ENCODE data around the gene SERPINH1. TPM values are rescaled to one million over a fixed set of nuclear protein-coding genes. Genes with fewer than 3 reads are reported as not detected.

SERPINH1 gene
- total and polyA plus RNA-seq, 2 donors (not counting 1 experiment from before 2014, with no cell fraction given) = 3.0 to 5.7 TPM

DNA sequence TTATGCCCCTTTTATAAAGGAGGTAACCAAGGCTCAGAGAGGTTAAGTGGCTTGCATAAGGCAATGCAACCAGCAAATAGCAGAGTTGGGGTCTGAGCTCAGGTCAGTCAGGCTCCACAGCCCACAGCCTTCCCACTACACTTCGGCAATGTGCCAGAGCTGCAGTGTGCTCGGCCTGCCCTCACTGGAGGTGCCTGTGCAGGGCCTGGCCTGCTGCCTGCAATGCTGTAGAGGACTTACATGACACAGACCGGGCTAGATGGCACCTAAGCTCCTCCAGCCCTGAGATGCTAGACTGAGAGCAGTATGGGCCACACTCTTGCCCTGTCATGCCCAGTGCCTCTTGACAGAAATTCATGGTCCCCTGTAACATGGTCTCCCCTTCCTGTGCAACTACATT, 49.8 kb downstream of the SERPINH1 start:
- Histone ChIP-seq H3K79me2 (ENCODE audit: control insufficient read depth, insufficient read depth, low read length) (no peaks in the 10 kb centered on the region), H3K9ac (ENCODE audit: low read length) (no peak overlapping the region), H3K36me3 (replicated peaks in 1 of 2; ENCODE audit: control extremely low read depth in 1 of 2, control insufficient read depth in 1 of 2, extremely low read depth in 1 of 2, insufficient read depth in 2 of 2, low read length in 1 of 2) (no peaks in the 10 kb centered on the region), H2AFZ (ENCODE audit: insufficient read depth, low read depth, low read length, poor library complexity, severe bottlenecking) (no peak overlapping the region), H3K9me3 (ENCODE audit: control extremely low read depth in 1 of 3, control insufficient read depth in 2 of 3, insufficient read depth in 1 of 3, low read length in 2 of 3) (no peaks in the 10 kb centered on the region), H3K27ac (ENCODE audit: low read length in 2 of 2) (no peak overlapping the region), H3K4me3 (ENCODE audit: control extremely low read depth in 1 of 5, extremely low read depth in 1 of 5, insufficient read depth in 1 of 5, low read depth in 2 of 5, low read length in 4 of 5) (no peak overlapping the region), H3K4me1 (ENCODE audit: control insufficient read depth in 2 of 2, insufficient read depth in 2 of 2, low read length in 2 of 2) (no peaks in the 10 kb centered on the region), H3K27me3 (replicated peaks in 1 of 4; ENCODE audit: control extremely low read depth in 1 of 4, control insufficient read depth in 3 of 4, insufficient read depth in 4 of 4, low read length in 3 of 4) (no peaks in the 10 kb centered on the region), H3K4me2 (replicated peaks; ENCODE audit: low read depth, low read length, poor library complexity, severe bottlenecking) (no peak overlapping the region), H4K20me1 (ENCODE audit: control insufficient read depth, insufficient read depth, low read length, poor library complexity, severe bottlenecking) (no peaks in the 10 kb centered on the region)
- intact Hi-C loops (cut with micrococcal nuclease) = no loop called here
- 83% methylated on average over 3 of the region's 3 CpGs for WGBS (ENCODE audit: insufficient coverage)
- Mint-ChIP-seq H3K9me3 (ENCODE audit: insufficient read depth) (no peaks in the 10 kb centered on the region), H3K27me3 (peaks cover 16% of the 10 kb centered on the region), H3K27ac (no peak overlapping the region), H3K4me3 (no peak overlapping the region), H3K4me1 (no peaks in the 10 kb centered on the region)
- DNase-seq (no peak), ATAC-seq (ENCODE audit: low read depth) (no peak)
- POLR2A ChIA-PET = no interaction called here
- no peak for TF ChIP-seq EZH2 (IDR thresholded peaks at IDR 0.05; ENCODE audit: borderline replicate concordance, insufficient read depth, low read depth, low read length, poor library complexity, severe bottlenecking)
- TF ChIP-seq, protein P1, sequence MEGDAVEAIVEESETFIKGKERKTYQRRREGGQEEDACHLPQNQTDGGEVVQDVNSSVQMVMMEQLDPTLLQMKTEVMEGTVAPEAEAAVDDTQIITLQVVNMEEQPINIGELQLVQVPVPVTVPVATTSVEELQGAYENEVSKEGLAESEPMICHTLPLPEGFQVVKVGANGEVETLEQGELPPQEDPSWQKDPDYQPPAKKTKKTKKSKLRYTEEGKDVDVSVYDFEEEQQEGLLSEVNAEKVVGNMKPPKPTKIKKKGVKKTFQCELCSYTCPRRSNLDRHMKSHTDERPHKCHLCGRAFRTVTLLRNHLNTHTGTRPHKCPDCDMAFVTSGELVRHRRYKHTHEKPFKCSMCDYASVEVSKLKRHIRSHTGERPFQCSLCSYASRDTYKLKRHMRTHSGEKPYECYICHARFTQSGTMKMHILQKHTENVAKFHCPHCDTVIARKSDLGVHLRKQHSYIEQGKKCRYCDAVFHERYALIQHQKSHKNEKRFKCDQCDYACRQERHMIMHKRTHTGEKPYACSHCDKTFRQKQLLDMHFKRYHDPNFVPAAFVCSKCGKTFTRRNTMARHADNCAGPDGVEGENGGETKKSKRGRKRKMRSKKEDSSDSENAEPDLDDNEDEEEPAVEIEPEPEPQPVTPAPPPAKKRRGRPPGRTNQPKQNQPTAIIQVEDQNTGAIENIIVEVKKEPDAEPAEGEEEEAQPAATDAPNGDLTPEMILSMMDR (IDR thresholded peaks at IDR 0.05) = no peak
- CTCF ChIA-PET = interaction anchor here (0.8 kb wide), 1 partner anchor 17 kb away, joined by 3 read pairs; no protein-coding TSS in a partner anchor

DNA sequence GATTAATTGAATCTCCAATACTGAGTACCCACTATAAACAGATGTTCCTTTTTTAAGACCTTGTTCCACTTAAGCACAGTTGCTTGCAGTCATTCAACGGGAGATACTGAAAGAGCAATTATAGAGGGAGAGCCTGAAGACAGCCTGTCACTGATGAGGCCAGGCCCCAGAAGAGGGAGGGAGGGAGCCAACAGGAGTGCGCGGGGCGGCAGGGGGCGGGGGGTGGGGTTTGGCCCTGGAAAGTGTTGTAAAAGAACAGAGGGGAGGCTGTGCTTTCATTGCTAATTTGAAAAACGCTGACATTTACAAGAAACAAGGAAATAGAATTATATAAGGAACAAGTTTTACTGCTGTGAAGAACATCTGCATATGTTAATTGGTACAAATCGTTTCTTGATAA, 53.7 kb downstream of the SERPINH1 start:
- H3K9ac ChIP-seq (ENCODE audit: low read length) = no peak overlapping the region
- POLR2A ChIA-PET = no interaction called here
- H2AFZ ChIP-seq (ENCODE audit: insufficient read depth, low read depth, low read length, poor library complexity, severe bottlenecking) = no peak overlapping the region
- no peaks in the 10 kb centered on the region for H3K79me2 ChIP-seq (ENCODE audit: control insufficient read depth, insufficient read depth, low read length)
- DNase-seq (no peak), ATAC-seq (ENCODE audit: low read depth) (no peak)
- TF ChIP-seq, protein P1 (IDR thresholded peaks at IDR 0.05) = no peak
- TF ChIP-seq EZH2 (IDR thresholded peaks at IDR 0.05; ENCODE audit: borderline replicate concordance, insufficient read depth, low read depth, low read length, poor library complexity, severe bottlenecking) = no peak
- Mint-ChIP-seq H3K27ac (no peak overlapping the region), H3K27me3 (peaks cover 16% of the 10 kb centered on the region), H3K4me1 (no peaks in the 10 kb centered on the region), H3K4me3 (no peak overlapping the region), H3K9me3 (ENCODE audit: insufficient read depth) (peaks cover 2% of the 10 kb centered on the region)
- H3K4me2 ChIP-seq (replicated peaks; ENCODE audit: low read depth, low read length, poor library complexity, severe bottlenecking) = no peak overlapping the region
- no peaks in the 10 kb centered on the region for H4K20me1 ChIP-seq (ENCODE audit: control insufficient read depth, insufficient read depth, low read length, poor library complexity, severe bottlenecking)
- H3K4me1 ChIP-seq (ENCODE audit: control insufficient read depth in 2 of 2, insufficient read depth in 2 of 2, low read length in 2 of 2) = no peaks in the 10 kb centered on the region
- no peak overlapping the region for H3K4me3 ChIP-seq (ENCODE audit: control extremely low read depth in 1 of 5, extremely low read depth in 1 of 5, insufficient read depth in 1 of 5, low read depth in 2 of 5, low read length in 4 of 5)
- no peaks in the 10 kb centered on the region for H3K36me3 ChIP-seq (replicated peaks in 1 of 2; ENCODE audit: control extremely low read depth in 1 of 2, control insufficient read depth in 1 of 2, extremely low read depth in 1 of 2, insufficient read depth in 2 of 2, low read length in 1 of 2)
- CTCF ChIA-PET = no interaction called here
- H3K27ac ChIP-seq (ENCODE audit: low read length in 2 of 2) = no peak overlapping the region
- H3K9me3 ChIP-seq (ENCODE audit: control extremely low read depth in 1 of 3, control insufficient read depth in 2 of 3, insufficient read depth in 1 of 3, low read length in 2 of 3) = peaks cover 0 to 6% (median 0%) of the 10 kb centered on the region in 3 donors
- 60% methylated on average over 1 of the region's 7 CpGs for WGBS (ENCODE audit: insufficient coverage)
- no peaks in the 10 kb centered on the region for H3K27me3 ChIP-seq (replicated peaks in 1 of 4; ENCODE audit: control extremely low read depth in 1 of 4, control insufficient read depth in 3 of 4, insufficient read depth in 4 of 4, low read length in 3 of 4)
- intact Hi-C loops (cut with micrococcal nuclease) = no loop called here
